GM21515 (cell line): Measurements from ENCODE around the gene TRAF4.

Experiments
- ATAC-seq: cut with Tn5 transposase; IDR thresholded peaks from one replicate; pipeline ENCODE4 v1.9.1; 2021; ENCODE audit not compliant: unreplicated experiment

Gene TRAF4

DNA sequence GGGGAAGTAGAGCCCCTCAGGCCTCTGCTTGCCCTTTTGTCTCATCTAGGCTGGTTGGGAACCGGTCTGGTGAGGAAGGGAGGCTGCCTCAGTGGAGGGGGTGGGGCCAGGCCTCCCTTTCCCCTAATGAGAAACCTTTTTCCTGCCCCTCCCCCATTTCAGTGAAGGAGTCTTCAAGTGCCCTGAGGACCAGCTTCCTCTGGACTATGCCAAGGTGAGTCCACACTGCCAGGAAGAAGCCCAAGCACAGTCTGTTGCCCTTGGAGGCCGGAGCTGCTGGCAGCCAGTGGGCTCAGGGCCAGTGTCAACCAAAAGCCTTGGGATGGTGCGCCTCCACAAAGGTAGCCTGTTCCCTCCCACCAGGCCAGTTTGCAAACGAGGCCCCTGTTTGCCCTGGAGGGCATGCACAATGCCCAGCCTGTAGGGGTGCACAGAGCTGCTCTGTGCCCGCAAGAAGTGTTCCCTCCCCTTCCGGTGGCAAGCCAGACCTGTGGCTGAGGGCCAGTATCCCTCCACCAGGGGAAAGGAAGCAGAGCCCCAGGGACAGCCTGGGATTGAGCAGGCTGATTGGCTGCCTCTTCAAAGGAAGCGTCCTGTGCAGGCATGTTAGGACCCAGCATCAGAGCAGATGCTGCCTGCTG is 3.4 kb downstream of the TRAF4 start:
- ATAC-seq = no peak

DNA sequence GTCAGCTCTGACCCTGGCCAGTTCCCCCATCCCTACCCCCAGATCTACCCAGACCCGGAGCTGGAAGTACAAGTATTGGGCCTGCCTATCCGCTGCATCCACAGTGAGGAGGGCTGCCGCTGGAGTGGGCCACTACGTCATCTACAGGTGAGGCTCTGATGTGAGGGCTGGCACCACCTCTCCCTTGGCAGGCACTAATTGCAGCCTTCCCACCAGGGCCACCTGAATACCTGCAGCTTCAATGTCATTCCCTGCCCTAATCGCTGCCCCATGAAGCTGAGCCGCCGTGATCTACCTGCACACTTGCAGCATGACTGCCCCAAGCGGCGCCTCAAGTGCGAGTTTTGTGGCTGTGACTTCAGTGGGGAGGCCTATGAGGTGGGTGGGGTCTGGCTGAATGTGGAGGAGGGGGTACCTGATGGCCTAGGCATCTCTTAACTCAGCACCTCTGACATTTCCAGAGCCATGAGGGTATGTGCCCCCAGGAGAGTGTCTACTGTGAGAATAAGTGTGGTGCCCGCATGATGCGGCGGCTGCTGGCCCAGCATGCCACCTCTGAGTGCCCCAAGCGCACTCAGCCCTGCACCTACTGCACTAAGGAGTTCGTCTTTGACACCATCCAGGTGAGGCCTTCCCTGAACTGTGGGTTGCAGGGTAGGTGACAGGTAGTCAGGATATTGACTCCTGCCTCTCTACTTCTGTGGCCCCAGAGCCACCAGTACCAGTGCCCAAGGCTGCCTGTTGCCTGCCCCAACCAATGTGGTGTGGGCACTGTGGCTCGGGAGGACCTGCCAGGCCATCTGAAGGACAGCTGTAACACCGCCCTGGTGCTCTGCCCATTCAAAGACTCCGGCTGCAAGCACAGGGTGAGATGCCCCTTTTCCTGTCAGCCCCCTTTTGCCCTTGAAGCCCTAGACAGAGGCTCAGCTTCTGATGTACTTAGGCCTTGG is 4.3 kb downstream of the TRAF4 start:
- ATAC-seq = no peak

DNA sequence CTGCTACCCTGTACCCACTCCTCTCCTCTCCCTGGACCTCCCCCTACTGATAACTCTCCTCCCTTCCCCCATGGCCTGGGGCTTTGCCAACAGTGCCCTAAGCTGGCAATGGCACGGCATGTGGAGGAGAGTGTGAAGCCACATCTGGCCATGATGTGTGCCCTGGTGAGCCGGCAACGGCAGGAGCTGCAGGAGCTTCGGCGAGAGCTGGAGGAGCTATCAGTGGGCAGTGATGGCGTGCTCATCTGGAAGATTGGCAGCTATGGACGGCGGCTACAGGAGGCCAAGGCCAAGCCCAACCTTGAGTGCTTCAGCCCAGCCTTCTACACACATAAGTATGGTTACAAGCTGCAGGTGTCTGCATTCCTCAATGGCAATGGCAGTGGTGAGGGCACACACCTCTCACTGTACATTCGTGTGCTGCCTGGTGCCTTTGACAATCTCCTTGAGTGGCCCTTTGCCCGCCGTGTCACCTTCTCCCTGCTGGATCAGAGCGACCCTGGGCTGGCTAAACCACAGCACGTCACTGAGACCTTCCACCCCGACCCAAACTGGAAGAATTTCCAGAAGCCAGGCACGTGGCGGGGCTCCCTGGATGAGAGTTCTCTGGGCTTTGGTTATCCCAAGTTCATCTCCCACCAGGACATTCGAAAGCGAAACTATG is 5.2 kb downstream of the TRAF4 start:
- no peak for ATAC-seq

DNA sequence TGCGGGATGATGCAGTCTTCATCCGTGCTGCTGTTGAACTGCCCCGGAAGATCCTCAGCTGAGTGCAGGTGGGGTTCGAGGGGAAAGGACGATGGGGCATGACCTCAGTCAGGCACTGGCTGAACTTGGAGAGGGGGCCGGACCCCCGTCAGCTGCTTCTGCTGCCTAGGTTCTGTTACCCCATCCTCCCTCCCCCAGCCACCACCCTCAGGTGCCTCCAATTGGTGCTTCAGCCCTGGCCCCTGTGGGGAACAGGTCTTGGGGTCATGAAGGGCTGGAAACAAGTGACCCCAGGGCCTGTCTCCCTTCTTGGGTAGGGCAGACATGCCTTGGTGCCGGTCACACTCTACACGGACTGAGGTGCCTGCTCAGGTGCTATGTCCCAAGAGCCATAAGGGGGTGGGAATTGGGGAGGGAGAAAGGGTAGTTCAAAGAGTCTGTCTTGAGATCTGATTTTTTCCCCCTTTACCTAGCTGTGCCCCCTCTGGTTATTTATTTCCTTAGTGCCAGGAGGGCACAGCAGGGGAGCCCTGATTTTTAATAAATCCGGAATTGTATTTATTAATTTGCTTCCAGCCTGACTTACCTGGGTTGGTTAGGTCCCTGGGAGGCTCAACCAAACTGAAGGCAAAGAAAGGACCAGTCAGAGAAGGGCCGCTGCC is 5.8 kb downstream of the TRAF4 start:
- no peak for ATAC-seq

DNA sequence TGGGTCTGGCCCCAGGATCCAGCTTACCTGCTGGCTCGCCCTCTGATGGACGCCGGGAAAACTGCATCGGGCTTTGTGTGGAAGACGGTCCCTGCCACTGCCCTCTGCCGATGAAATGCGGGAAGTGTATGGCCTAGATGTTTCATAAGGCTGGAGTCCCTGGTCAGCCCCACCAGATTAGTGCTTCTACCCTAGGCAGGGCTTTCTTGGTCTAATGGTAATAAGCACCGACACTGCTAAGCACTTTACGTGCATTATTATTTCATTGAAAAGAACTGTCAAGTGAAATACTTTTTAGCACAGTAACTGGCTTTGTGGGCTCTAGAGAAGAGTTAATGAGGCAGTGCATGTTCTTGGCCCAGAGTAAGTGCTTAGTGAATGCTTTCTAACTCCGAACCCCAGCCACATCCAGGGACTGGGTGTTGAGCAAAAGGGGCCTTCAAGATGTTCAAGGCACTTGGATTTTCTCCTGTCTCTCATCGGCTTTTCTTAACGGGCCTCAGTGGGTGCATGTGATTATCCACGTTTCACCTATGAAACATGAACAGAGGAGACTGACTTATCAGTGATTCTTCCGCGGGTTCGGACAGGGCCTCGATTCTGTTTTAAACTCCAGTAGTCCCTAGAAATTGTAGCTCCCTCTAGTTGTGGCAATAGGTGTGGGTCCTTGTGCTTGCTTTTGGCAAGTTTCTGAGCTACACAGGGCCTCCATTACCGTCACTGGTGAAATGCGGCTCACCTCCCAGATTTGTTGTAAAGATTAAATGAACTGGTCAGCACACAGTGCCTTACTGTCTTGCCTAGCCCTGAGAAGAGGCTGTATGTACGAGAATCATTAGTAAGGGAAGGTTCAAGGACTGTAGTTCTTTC is 6.6 kb downstream of the TRAF4 start:
- peak; percentile 68 for ATAC-seq

DNA sequence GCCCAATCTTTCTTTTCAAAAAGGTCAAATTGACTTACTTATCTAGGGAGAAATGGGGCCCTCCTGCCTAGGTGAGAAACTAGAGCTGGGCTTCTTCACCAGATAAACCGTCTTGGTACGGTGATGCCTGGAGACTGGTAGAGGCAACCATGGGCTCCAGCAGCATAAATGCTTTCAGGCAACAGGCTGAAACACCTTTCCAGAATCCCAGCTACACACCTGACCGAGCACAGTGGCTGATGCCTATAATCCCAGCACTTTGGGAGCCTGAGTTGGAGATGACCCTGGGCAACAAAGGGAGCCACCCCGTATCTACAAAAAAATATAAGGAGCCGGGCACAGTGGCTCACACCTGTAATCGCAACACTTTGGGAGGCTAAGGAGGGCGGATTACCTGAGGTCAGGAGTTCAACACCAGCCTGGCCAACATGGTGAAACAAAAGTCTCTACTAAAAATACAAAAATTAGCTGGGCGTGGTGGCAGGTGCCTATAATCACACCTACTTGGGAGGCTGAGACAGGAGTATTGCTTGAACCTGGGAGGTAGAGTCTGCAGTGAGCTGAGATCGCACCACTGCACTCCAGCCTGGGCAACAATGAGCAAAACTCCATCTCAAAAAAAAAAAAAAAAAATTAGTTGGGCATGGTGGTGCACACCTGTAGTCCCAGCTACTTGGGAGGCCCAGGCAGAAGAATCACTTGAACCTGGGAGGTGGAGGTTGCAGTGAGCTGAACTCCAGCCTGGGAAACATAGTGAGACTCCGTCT is 8.0 kb downstream of the TRAF4 start:
- no peak for ATAC-seq

DNA sequence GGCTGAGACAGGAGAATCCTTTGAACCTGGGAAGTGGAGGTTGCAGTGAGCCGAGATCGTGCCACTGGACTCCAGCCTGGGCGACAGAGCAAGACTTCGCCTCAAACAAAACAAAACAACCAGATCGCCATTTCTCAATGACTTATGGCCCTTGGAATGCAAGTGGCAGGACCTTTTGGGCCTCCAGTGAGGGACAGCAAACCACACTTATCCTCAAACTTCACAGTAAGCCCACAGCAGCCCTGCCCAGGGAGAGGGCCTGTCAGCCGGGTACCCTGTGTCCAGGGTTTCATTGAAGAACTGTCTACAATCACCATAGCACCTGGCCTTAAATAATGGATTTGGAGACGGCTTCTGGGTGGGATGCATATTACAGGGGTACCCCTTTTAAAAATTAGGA is 11.7 kb downstream of the TRAF4 start:
- ATAC-seq = no peak

DNA sequence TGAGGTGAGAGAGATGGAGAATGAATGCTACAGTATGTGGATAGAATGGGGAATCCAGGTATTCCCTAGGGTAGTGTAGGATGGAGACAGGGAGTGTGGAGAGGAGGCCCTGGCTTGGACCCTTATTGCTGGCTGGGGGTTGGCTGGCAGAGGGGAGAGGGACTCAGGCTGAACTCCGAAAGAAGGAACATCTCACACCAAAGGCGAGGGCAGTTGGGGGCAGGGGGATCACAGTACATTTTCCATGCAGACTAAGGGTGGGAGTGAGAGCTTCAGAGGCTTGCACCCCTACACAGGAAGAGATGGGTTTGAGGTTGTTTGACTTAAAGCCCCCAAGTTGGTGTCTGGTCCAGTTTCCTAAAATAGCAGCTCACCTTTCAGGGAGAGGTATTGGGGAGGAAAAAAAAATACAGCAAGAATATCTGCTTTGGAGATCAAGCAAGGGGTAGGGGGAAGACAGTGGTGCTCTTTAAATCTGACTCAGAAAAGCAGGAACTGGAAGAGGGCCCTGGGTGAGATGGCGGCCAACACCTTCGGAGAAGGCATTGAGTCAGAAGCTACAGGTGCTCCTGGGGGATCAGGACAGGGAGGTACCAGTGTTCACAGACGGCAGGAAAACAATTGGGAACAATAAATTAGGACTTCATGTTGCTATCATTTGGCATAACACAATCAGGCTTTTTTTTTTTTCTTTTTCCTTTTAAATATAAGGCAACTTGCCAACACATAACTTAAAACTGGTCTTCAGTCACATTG is 12.4 kb downstream of the TRAF4 start:
- ATAC-seq = no peak

DNA sequence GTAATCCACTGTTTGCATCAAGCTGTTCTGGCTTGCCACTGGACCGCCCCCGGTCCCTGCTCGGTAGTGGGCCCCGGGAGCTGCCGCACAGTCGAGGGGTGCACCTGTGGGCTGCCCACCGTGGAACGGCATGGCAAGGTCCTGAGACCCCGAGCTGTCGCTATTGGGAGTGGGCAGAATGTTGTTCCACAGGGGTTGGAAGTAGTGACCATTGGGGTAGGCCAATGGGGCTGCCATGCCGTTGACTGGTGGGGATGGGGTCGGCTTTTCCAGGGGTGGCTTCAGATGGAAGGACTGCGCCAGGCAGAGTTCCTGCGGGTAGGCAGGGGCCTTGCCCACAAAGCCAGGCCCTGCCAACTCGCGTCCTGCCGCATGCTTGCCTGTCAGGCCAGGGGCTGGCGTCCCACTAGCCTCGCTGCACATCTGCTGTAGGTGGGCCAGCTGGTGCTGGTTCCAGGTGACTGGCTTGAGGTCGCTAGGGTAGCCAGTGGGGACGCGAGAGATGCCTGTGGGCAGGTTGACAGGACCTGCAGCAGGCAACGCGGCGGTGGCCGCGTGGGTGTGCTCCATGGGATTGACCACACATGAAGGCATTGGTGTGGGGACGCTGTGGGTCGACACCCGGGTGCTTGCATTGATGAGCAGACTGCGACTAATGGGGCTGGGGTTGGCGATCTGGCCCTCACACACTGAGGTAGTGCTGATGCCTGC is 14.8 kb downstream of the TRAF4 start:
- no peak for ATAC-seq

DNA sequence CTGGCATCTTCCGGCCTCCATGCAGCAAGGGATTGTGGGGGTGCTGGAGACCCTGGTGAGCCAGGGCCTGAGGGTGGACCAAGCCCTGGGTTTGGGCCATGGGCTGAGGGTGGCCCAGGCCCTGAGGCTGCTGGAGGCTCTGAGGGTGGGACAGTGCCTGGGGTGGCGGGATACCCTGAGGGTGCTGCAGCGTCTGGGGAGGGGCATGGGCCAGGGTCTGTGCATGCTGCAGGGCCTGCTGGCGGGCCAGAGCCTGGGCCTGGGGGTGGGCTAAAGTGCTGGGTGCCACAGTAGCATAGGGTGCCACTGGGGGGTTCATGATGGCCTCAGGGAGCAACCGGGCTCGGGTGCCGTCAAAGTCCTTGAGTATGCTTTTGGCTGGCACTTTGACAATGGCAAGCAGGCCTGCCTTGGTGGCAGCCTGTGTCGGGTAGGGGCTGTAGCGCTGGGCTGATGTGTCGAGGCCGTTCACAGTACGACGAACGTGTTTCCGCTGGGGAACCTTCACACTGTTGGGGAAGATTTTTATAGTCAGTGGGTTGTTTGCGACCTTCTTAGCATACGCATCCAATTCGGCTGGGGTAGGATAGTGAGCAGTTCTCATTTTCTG is 15.6 kb downstream of the TRAF4 start:
- no peak for ATAC-seq

DNA sequence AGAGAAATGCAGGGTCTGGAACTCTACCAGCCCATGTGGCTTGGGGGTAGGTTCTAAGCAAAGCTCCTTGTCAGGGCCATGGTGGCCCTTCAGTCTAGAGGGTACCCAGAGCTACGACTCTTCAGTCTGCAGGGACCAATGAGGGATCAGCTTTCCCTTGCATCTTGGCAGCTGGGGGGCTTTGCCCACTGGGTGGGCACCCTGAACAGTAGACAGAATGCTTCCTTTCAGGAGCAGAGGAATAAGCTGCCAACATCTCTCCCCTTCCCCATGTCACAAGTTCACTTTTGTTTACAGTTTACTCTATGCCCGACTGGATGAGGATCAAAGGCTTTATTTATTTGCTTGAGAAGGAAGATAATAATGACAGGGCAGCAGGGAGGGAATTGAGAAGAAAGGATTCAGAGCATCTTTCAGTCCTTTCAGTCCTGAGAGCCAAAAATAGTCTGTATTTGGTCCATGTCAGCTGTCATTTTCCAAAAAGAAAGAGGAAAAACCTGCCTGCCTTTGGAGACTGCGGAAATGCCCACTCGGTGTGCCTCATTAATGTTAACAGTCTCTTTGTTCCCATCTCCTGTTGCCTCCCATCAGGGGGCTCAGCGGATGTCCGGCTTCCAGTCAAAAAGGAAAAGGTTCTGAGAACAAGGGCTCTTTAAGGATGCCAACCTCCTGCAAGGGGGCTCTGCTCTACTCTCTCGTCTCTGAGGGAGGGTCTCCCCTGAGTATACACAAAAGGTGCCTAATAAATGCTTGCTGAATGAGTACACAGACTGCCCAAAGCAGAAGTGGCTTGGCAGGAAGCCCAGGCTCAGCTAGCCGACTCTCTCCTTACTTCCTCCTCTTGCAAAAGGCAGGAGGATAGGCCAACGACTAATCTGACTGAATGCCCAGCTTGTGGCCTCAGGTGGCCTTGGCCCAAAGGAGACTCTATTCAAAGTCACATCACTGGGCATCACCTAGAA is 17.1 kb downstream of the TRAF4 start:
- no peak for ATAC-seq

DNA sequence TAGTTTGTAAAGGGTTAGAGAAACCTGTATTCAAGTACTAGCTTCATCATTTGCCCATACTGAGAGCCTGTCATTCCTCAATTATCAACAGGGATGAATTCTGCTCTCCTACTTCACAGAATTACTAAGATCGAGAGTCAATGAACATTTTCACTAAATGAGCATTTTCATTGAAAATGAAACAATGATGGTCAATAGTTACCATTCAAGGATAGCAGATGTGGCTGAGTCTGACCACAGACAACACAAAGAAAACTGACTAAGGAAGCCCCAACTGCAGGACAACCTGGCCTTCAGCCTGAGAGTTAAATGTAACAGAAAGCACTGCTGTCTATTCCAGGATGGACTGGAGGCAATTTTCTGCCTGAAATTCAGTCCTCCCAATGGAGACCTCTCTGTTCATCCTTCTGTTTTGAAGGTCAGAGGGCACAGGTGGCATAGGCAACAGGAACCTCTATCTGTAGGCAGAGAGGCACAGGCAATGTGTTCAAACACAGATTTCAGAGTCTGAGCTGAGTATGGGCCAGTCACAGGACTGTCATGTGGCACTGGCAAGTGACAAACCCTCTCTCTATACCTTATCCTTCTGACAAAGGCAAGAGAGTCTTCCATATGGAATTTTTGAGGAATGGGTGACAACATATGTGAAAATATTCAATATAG is 19.5 kb downstream of the TRAF4 start:
- peak; percentile 66 for ATAC-seq

DNA sequence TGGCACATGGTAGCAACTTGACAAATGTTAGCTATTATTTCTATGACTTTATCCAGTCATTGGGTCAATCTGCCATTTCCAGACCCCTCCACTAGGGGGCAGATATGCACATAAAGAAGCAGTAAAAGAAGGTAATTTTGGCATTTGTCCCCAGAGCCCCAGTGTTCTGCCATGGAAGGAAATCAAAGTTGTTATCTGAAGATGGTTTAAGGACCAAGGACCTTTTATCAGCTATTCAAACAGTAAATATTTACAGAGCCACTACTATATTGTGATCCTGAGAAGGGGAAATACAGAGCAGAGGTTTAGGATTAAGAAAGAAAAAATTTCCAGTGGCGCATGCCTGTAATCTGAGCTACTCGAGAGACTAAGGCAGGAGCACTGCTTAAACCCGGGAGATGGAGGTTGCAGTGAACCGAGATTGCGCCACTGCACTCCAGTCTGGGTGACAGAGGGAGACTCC is 20.0 kb downstream of the TRAF4 start:
- peak; percentile 34 for ATAC-seq

DNA sequence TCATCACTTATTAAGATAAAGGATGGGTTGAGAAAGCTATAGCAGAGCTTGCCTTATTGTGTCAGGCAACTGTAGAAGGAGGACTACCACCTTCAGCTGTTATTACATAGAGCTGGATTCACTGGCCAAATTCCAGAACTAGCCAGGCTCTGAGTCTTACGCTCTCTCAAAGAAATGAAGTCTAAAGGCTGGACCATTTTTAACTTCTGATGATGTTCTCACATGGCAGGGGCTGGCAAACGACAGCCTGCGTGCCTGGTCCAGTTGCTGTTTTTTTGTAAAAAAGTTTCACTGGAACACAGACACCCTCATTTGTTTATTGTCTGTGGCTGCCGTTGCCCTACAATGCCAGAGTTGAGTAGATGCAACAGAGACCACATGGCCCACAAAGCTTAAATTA is 21.2 kb downstream of the TRAF4 start:
- ATAC-seq = no peak

DNA sequence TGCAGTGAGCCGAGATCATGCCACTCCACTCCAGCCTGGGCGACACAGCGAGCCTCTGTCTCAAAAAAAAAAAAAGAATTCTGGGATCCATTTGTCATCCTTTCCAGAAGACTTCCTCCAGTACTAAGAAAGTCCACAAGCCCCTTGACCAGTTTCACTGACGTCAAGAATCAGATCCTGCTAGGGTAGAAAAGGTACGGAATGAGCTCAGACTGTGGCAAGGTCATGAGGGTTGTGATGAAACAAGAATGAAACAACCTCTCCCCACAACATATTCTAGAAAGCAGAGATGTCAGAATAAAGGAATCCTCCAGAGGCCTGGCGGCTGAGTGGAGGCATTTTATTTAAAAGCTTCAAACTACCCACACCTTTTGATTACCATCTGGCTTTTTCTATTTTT is 29.9 kb downstream of the TRAF4 start:
- no peak for ATAC-seq

DNA sequence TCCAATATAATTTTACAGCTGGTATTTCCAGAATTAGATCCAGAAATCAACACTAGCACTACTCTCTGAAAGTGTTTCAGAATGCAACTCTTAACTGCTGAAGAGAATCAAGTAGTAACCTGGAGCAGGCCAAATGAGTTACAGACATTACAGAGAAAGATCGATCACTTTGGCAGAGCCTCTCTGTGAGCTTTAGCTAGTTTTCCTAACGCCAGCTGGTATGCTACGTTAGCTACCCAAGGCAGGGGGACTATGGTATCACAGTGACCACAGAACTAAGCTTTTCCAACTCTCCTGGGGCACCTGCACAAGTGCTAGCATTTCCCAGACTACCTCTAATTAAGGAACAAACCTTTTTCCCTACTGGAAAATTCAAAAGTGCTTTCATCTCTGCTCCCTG is 30.4 kb downstream of the TRAF4 start:
- no peak for ATAC-seq
